Measurements from ENCODE around the gene CCT7. TPM values are rescaled to one million over a fixed set of nuclear protein-coding genes. Genes with fewer than 3 reads are reported as not detected.
"Not testable (repeated sequence)": the region's sequence is repeated elsewhere in the genome, so short reads cannot be mapped to it uniquely, and the experiment has no call there.

CCT7 gene
- total RNA-seq, 4 donors from 2014 or later: 194 to 245 (median 212) TPM

DNA sequence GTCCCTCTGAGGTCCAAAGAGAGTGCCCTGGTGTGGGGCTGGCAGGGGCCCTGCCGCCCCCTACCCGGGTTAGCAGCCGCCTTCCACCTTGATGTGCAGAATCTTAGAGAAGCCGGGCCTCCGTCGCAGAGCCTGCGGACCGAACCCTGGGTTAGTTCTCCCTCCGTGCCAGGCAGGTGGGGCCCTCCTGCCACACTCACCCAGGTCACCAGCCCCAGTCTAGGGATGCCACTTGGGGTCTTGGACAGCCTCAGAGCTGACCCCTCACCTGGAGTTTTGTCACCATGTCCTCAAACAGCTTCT, 24.8 kb downstream of the CCT7 start:
- H3K27ac ChIP-seq: no peak overlapping the region
- H3K27me3 ChIP-seq: no peaks in the 10 kb centered on the region
- no peaks in the 10 kb centered on the region for H3K4me1 ChIP-seq
- WGBS, 2 donors: 99% methylated on average over 9 of the region's 9 CpGs
- H3K9me3 ChIP-seq: no peaks in the 10 kb centered on the region
- no peak for TF ChIP-seq EP300 (IDR thresholded peaks at IDR 0.05)
- TF ChIP-seq POLR2A (IDR thresholded peaks at IDR 0.05): no peak
- TF ChIP-seq, protein P1, sequence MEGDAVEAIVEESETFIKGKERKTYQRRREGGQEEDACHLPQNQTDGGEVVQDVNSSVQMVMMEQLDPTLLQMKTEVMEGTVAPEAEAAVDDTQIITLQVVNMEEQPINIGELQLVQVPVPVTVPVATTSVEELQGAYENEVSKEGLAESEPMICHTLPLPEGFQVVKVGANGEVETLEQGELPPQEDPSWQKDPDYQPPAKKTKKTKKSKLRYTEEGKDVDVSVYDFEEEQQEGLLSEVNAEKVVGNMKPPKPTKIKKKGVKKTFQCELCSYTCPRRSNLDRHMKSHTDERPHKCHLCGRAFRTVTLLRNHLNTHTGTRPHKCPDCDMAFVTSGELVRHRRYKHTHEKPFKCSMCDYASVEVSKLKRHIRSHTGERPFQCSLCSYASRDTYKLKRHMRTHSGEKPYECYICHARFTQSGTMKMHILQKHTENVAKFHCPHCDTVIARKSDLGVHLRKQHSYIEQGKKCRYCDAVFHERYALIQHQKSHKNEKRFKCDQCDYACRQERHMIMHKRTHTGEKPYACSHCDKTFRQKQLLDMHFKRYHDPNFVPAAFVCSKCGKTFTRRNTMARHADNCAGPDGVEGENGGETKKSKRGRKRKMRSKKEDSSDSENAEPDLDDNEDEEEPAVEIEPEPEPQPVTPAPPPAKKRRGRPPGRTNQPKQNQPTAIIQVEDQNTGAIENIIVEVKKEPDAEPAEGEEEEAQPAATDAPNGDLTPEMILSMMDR (IDR thresholded peaks at IDR 0.05): no peak
- no peak overlapping the region for H3K4me3 ChIP-seq
- H3K36me3 ChIP-seq: peaks cover 0 to 21% (median 0%) of the 10 kb centered on the region in 3 donors
- DNase-seq (ENCODE audit: low spot score in 2 of 2): no peak

DNA sequence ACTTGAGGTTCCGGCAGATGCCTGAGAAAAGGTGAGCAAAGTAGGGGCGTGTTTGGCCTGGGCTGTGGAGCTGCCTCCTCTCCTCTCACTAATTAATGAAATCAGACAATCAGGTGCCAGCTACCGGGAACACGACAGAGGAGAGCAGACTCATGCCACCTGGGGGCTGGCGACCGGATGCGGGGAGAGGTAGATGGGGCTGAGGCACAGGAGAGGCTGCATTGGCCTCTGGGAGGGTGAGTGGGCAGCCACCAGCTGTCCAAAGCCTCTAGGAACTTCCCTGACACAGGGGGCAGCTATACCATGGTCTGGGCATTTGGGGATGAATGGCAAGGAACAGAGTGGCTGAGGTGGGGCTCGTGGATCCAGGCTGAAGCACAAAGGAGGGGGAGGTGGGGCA, 25.2 kb downstream of the CCT7 start:
- Histone ChIP-seq H3K27me3 (no peaks in the 10 kb centered on the region), H3K36me3 (peaks cover 0 to 17% (median 0%) of the 10 kb centered on the region in 3 donors), H3K27ac (no peak overlapping the region), H3K4me1 (no peaks in the 10 kb centered on the region), H3K4me3 (no peak overlapping the region), H3K9me3 (no peaks in the 10 kb centered on the region)
- DNase-seq (ENCODE audit: low spot score in 2 of 2): no peak
- 83 to 90% methylated on average over 8 of the region's 8 CpGs for WGBS, 2 donors
- TF ChIP-seq POLR2A (IDR thresholded peaks at IDR 0.05) (no peak), EP300 (IDR thresholded peaks at IDR 0.05) (no peak)
- TF ChIP-seq, protein P1 (IDR thresholded peaks at IDR 0.05): no peak

DNA sequence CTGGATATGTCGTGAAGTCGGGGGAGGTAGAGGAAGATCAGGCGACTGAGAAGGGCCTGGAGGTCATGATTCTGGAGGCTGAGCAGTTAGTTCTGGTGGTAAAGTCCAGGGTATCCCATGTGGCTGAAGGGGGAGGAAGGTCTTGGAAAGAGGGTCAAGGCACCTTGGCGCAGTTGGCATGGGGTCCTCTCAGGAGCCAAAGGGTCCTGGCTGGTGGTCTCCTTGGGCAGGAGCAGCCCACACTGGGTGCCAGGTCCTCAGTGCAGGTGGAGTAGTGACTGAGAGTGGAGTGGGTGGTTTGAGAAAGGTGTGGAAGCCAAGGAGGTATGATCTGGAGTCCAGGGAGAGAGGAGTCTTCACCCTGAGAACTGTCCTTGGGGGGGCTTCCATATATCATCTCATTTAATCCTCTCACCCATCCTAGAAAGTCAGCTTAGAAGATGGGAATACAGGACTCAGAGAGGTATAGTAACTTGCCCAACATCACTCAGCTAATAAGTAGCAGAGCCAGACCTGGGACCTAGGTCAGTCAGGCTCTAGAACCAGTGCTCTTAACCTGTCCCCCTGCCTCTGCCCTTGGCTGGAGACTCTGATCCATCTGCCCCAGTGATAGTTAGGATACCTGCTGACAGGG, 25.7 kb downstream of the CCT7 start:
- WGBS, 2 donors: 64 to 76% methylated on average over 4 of the region's 4 CpGs
- no peaks in the 10 kb centered on the region for H3K4me1 ChIP-seq
- no peak overlapping the region for H3K4me3 ChIP-seq
- no peaks in the 10 kb centered on the region for H3K9me3 ChIP-seq
- TF ChIP-seq, protein P1 (IDR thresholded peaks at IDR 0.05): no peak
- TF ChIP-seq EP300 (IDR thresholded peaks at IDR 0.05) (no peak), POLR2A (IDR thresholded peaks at IDR 0.05) (no peak)
- peaks cover 0 to 11% (median 0%) of the 10 kb centered on the region in 3 donors for H3K36me3 ChIP-seq
- no peak overlapping the region for H3K27ac ChIP-seq
- DNase-seq (ENCODE audit: low spot score in 2 of 2): no peak
- no peaks in the 10 kb centered on the region for H3K27me3 ChIP-seq

DNA sequence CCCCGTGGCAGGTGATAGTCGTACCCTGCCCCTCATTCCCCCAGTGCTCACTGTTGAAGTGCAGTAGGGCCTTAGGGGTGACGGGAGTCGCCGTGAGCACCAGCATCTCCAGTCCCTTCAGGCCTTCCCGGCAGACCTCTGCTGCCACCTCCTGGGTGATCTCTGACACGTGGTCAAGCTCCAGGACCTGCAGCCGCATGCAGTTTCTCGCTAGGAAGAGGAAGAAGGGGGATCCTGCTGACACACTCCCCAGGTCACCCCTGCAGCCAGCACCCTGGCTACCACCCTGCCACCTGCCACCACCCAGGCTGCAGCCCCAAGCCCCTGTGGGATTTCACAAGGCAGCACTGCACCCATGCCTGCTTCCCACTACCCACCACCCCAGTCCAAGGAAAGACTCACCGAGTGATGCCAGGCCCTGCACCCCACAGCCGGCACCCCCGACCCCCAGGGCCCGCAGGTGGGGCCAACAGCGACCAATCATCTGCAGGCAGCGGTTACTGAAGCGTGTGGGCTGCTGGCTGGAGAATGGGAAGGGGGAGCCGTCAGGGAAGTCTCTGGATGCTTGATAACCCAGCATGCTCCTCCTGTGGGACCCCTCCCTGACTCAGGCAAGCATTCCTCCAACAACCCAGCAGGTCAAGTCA, 26.4 kb downstream of the CCT7 start:
- Histone ChIP-seq H3K27me3 (no peaks in the 10 kb centered on the region), H3K27ac (no peak overlapping the region), H3K9me3 (no peaks in the 10 kb centered on the region), H3K4me1 (no peaks in the 10 kb centered on the region), H3K4me3 (no peak overlapping the region), H3K36me3 (peaks cover 0 to 5% (median 0%) of the 10 kb centered on the region in 3 donors)
- WGBS, 2 donors: 25 to 30% methylated on average over 10 to 16 of the region's 17 CpGs
- no peak for TF ChIP-seq POLR2A (IDR thresholded peaks at IDR 0.05)
- TF ChIP-seq, protein P1 (IDR thresholded peaks at IDR 0.05): no peak
- no peak for TF ChIP-seq EP300 (IDR thresholded peaks at IDR 0.05)
- no peak for DNase-seq (ENCODE audit: low spot score in 2 of 2)

DNA sequence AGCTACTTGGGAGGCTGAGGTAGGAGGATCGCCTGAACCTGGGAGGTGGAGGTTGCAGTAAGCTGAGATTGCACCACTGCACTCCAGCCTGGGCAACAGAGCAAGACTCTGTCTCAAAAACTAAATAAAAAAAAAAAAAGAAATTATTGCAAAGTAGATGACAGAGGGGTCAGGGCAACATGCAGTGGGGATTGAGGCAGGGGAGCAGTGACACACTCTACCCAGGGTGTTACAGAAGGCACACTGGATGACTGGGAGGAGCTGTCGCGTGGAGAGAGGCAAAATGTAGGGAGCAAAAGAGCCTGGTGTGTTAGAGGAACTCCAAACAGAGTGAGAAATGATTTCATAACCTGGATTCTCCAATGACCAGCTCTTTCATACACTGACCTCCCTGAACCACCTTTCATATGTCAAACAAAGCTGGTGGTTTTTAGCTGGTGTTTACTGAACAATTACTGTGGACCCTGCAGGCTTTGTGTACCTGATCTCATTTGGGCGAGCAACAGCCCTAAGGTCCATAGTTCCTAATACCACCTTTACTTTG, 28.1 kb downstream of the CCT7 start:
- TF ChIP-seq, protein P1 (IDR thresholded peaks at IDR 0.05): no peak
- TF ChIP-seq POLR2A (IDR thresholded peaks at IDR 0.05): no peak
- TF ChIP-seq EP300 (IDR thresholded peaks at IDR 0.05): no peak
- WGBS, 2 donors: 81 to 86% methylated on average over 4 of the region's 4 CpGs
- Histone ChIP-seq H3K27ac (no peak overlapping the region), H3K36me3 (no peaks in the 10 kb centered on the region), H3K27me3 (peaks cover 0 to 12% of the 10 kb centered on the region in 2 donors), H3K4me3 (no peak overlapping the region), H3K4me1 (no peaks in the 10 kb centered on the region), H3K9me3 (no peaks in the 10 kb centered on the region)
- DNase-seq (ENCODE audit: low spot score in 2 of 2): no peak

DNA sequence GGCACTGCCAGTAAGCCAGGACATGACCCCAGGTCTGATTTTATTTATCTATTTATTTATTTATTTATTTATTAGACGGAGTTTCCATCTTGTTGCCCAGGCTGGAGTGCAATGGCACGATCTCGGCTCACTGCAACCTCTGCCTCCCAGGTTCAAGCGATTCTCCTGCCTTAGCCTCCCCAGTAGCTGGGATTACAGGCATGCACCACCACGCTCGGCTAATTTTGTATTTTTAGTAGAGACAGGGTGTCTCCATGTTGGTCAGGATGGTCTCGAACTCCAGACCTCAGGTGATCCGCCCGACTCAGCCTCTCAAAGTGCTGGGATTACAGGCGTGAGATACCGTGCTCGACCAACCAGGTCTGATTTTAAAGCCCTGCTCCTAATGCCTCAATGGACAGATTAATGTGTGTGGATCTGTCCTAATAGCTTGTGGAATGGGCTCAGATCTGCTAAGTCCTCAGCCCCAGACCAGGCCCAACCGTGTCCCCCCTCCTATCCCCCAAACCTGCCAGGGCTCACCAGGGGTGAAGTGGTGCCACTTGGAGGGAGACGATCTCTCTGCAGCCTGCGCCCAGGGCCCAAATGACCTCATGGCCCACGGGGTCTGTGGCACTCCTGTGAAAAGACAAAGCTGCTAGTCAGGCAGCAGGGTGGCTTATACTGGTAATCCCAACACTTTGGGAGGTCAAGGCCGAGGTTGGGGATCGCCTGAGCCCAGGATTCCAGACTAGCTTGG, 28.8 kb downstream of the CCT7 start:
- H3K36me3 ChIP-seq; H3K4me1 ChIP-seq; H3K4me3 ChIP-seq; DNase-seq (ENCODE audit: low spot score in 2 of 2); H3K9me3 ChIP-seq; H3K27ac ChIP-seq: not testable (repeated sequence)
- H3K27me3 ChIP-seq: peaks cover 0 to 17% of the 10 kb centered on the region in 2 donors
- 85 to 88% methylated on average over 17 to 18 of the region's 18 CpGs for WGBS, 2 donors
